CD4-positive, alpha-beta memory T cell (primary cell): ENCODE results near the gene PFKL. TPM values are rescaled to one million over a fixed set of nuclear protein-coding genes. Genes with fewer than 3 reads are reported as not detected.

Experiments
- CTCF ChIA-PET: fragments of 350-600 bp; sonication (Branson Sonifier 250); formaldehyde crosslinking; loops from one replicate; lab custom pipeline; 2021; ENCODE audit warnings: inconsistent platforms; ENCODE audit not compliant: partially characterized antibody; lab: Charles Lee
- POLR2A ChIA-PET: fragments of 350-600 bp; sonication (Branson Sonifier 250); formaldehyde crosslinking; loops from one replicate; lab custom pipeline; 2021; ENCODE audit not compliant: partially characterized antibody; lab: Charles Lee
- DNase-seq, 5 donors: peaks; one replicate each; pipeline versions ENCODE4 v3.0.0 to v3.0.0-alpha.2; 2020 to 2022; ENCODE audit warnings: mixed read lengths in 1 of 5
- H3K27ac ChIP-seq: one replicate; pipeline ENCODE4 v1.7.0; 2013; ENCODE audit warnings: low read depth, low read length
- H3K27me3 ChIP-seq: 2 replicates; pipeline ENCODE4 v1.7.0; 2013; ENCODE audit warnings: mild to moderate bottlenecking, low read length, moderate library complexity; ENCODE audit not compliant: insufficient read depth
- H3K36me3 ChIP-seq: 2 replicates; pipeline ENCODE4 v1.7.0; 2013; ENCODE audit warnings: mild to moderate bottlenecking, low read length, moderate library complexity; ENCODE audit not compliant: insufficient read depth
- H3K4me1 ChIP-seq: 2 replicates; pipeline ENCODE4 v1.7.0; 2013; ENCODE audit warnings: mild to moderate bottlenecking, low read length, moderate library complexity; ENCODE audit not compliant: insufficient read depth
- H3K4me3 ChIP-seq, 2 donors: one replicate each; pipeline ENCODE4 v1.7.0; 2013; ENCODE audit warnings: low read length in 2 of 2, mild to moderate bottlenecking in 1 of 2
- H3K9me3 ChIP-seq, 2 donors: one replicate each; pipeline ENCODE4 v1.7.0; 2013; ENCODE audit warnings: low read length in 2 of 2, control low read depth in 1 of 2; ENCODE audit not compliant: control insufficient read depth in 1 of 2
- H3K27ac Mint-ChIP-seq, 7 donors: one replicate each; pipeline ENCODE4 v1.8.0; 2020 to 2021; ENCODE audit warnings: mixed read lengths in 7 of 7, mild to moderate bottlenecking in 6 of 7, inconsistent platforms in 3 of 7, moderate library complexity in 3 of 7
- H3K27me3 Mint-ChIP-seq, 2 donors: one replicate each; pipeline ENCODE4 v1.8.0; 2020 to 2021; ENCODE audit warnings: mixed read lengths in 2 of 2
- H3K36me3 Mint-ChIP-seq, 2 donors: one replicate each; pipeline ENCODE4 v1.8.0; 2020 to 2021; ENCODE audit warnings: mixed read lengths in 2 of 2, inconsistent platforms in 1 of 2, mild to moderate bottlenecking in 1 of 2
- H3K4me1 Mint-ChIP-seq, 4 donors: one replicate each; pipeline ENCODE4 v1.8.0; 2020 to 2021; ENCODE audit warnings: mixed read lengths in 4 of 4, mild to moderate bottlenecking in 1 of 4
- H3K4me3 Mint-ChIP-seq, 8 donors: one replicate each; pipeline ENCODE4 v1.8.0; 2020 to 2021; ENCODE audit warnings: mixed read lengths in 8 of 8, mild to moderate bottlenecking in 7 of 8, moderate library complexity in 6 of 8, inconsistent platforms in 3 of 8
- H3K9me3 Mint-ChIP-seq, 8 donors: one replicate each; pipeline ENCODE4 v1.8.0; 2020 to 2021; ENCODE audit warnings: mixed read lengths in 8 of 8, mild to moderate bottlenecking in 5 of 8, inconsistent platforms in 3 of 8, moderate library complexity in 1 of 8
- intact Hi-C: fragments of 100-400 bp; cut with micrococcal nuclease; formaldehyde crosslinking; loops from one replicate; pipeline ENCODE4 v1.15.1; 2023
- polyA plus RNA-seq, 2 donors: library from polyadenylated mRNA; unstranded; fragments of 300-500 nt; fragmentation: Illumina TruSeq; gene quantifications; one replicate each; pipeline ENCODE4 v1.2.3, GENCODE V29; 2021
- total RNA-seq, 2 experiments: library from RNA; stranded (reverse); gene quantifications; one replicate each; pipeline ENCODE4 v1.2.3, GENCODE V29; 2021

PFKL gene
- total and polyA plus RNA-seq, 4 experiments from 2014 or later = 132 to 145 (median 139) TPM

DNA sequence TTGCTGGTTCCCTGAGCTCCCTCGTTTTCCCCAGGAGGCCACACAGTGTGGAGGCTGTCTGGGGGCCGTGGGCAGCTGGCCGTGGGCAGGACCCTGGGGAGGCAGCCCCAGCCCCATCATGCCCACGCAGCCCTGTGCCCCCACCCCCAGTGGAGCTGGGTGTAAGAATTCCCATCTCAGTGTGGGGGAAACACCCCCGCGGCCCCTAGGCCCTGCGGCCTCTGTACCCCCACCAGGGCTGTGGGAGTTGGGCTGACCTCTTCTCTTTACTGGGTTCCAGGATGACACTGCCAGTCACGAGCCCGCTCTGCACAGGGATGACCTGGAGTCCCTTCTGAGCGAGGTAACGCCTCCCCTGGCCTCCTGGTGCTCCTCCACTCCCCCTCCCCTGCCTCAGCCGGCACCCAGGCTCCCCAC lies 3.7 kb upstream of the PFKL start:
- Mint-ChIP-seq H3K4me3 (peak overlapping the region in 1 of 8 donors; percentile 45), H3K36me3 (peaks cover 0 to 3% of the 10 kb centered on the region in 2 donors), H3K27me3 (no peaks in the 10 kb centered on the region), H3K27ac (peak overlapping the region in 1 of 7 donors; percentile 73), H3K9me3 (peaks cover 0 to 2% (median 0%) of the 10 kb centered on the region in 8 donors), H3K4me1 (peaks cover 18 to 42% (median 32%) of the 10 kb centered on the region in 4 donors)
- no peaks in the 10 kb centered on the region for H3K9me3 ChIP-seq
- no peak for DNase-seq
- ChIA-PET CTCF (interaction anchor here (3.0 kb wide), 1 partner anchor 212 kb away, joined by 17 read pairs; no protein-coding TSS in a partner anchor), POLR2A (no interaction called here)
- intact Hi-C loops = loop anchor here (2.0 kb wide), 1 partner anchor 283 kb away; the partner anchor contains the start of gene TRAPPC10
- H3K27me3 ChIP-seq = no peaks in the 10 kb centered on the region
- no peaks in the 10 kb centered on the region for H3K36me3 ChIP-seq
- peaks cover 65% of the 10 kb centered on the region for H3K4me1 ChIP-seq
- no peak overlapping the region for H3K27ac ChIP-seq
- H3K4me3 ChIP-seq = no peak overlapping the region

DNA sequence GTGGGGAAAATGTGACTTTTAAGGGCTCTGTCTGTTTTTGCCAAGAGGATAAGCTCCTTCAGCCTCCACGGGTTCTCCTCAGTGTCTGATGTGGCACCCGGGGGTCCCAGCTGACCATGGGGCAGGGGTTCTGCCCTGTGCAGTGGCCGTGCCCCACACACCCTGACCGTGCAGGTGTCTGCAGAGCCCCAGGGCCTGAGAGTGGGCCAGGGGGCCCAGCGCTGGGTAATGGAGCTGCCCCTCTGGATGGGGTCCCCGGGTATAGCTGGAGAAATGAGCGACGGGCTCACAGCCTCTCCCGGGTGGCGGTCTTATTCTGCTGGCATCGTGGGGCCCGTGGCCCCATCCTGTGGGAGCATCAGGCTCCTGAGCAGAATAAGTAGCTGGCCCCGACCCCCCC lies 2.9 kb upstream of the PFKL start:
- H3K36me3 Mint-ChIP-seq = peaks cover 0 to 3% of the 10 kb centered on the region in 2 donors
- H3K9me3 ChIP-seq = no peaks in the 10 kb centered on the region
- POLR2A ChIA-PET = interaction anchor here (1.5 to 1.8 kb wide), 2 partner anchors 42 to 202 kb away, joined by 3 to 10 read pairs; partner anchors contain the start of gene CFAP410
- CTCF ChIA-PET = interaction anchor here (1.1 to 3.0 kb wide), 7 partner anchors 9 to 212 kb away, joined by 3 to 17 read pairs (median 4); no protein-coding TSS in a partner anchor
- H3K9me3 Mint-ChIP-seq = peaks cover 0 to 2% (median 0%) of the 10 kb centered on the region in 8 donors
- no peaks in the 10 kb centered on the region for H3K27me3 Mint-ChIP-seq
- H3K27ac ChIP-seq = no peak overlapping the region
- peaks cover 18 to 49% (median 37%) of the 10 kb centered on the region in 4 donors for H3K4me1 Mint-ChIP-seq
- H3K4me1 ChIP-seq = peaks cover 71% of the 10 kb centered on the region
- H3K4me3 Mint-ChIP-seq = no peak overlapping the region
- no peak overlapping the region for H3K27ac Mint-ChIP-seq
- H3K27me3 ChIP-seq = no peaks in the 10 kb centered on the region
- no peak for DNase-seq
- H3K36me3 ChIP-seq = no peaks in the 10 kb centered on the region
- intact Hi-C loops = loop anchor here (2.0 kb wide), 1 partner anchor 284 kb away; the partner anchor contains the start of gene TRAPPC10
- H3K4me3 ChIP-seq = no peak overlapping the region

DNA sequence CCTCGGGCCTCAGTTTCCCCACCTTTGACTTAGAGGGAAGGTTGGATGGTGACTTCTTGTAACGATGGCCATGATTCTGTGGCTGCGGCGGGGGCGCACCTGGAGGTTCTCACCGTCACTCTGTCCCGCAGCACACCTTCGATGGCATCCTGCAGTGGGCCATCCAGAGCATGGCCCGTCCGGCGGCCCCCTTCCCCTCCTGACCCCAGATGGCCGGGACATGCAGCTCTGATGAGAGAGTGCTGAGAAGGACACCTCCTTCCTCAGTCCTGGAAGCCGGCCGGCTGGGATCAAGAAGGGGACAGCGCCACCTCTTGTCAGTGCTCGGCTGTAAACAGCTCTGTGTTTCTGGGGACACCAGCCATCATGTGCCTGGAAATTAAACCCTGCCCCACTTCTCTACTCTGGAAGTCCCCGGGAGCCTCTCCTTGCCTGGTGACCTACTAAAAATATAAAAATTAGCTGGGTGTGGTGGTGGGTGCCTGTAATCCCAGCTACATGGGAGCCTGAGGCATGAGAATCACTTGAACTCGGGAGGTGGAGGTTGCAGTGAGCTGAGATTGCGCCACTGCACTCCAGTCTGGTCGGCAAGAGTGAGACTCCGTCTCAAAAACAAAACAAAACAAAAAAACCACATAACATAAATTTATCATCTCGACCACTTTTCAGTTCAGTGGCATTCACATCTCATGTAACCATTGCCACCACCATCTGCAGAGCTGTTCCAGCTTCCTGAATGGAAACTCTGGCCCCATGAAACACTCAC lies 2.1 kb upstream of the PFKL start:
- Histone ChIP-seq H3K9me3 (no peaks in the 10 kb centered on the region), H3K27ac (peak overlapping the region; percentile 36), H3K4me3 (no peak overlapping the region), H3K4me1 (peaks cover 71% of the 10 kb centered on the region), H3K36me3 (no peaks in the 10 kb centered on the region), H3K27me3 (no peaks in the 10 kb centered on the region)
- H3K27me3 Mint-ChIP-seq = no peaks in the 10 kb centered on the region
- H3K9me3 Mint-ChIP-seq = peaks cover 0 to 2% (median 0%) of the 10 kb centered on the region in 8 donors
- ChIA-PET CTCF (interaction anchor here (0.7 to 3.0 kb wide), 14 partner anchors 9 to 614 kb away, joined by 3 to 17 read pairs (median 4); partner anchors contain the start of gene DNMT3L), POLR2A (interaction anchor here (1.0 to 1.8 kb wide), 3 partner anchors 41 to 230 kb away, joined by 3 to 10 read pairs (median 3); partner anchors contain the start of gene CFAP410)
- H3K36me3 Mint-ChIP-seq = peaks cover 0 to 3% of the 10 kb centered on the region in 2 donors
- intact Hi-C loops = loop anchor here (2.0 kb wide), 1 partner anchor 285 kb away; the partner anchor contains the start of gene TRAPPC10
- H3K4me3 Mint-ChIP-seq = peak overlapping the region; percentile 36 to 94 (median 68)
- peaks cover 21 to 52% (median 42%) of the 10 kb centered on the region in 4 donors for H3K4me1 Mint-ChIP-seq
- peak; percentile 72 to 84 (median 74) for DNase-seq
- peak overlapping the region; percentile 83 to 94 (median 89) for H3K27ac Mint-ChIP-seq

DNA sequence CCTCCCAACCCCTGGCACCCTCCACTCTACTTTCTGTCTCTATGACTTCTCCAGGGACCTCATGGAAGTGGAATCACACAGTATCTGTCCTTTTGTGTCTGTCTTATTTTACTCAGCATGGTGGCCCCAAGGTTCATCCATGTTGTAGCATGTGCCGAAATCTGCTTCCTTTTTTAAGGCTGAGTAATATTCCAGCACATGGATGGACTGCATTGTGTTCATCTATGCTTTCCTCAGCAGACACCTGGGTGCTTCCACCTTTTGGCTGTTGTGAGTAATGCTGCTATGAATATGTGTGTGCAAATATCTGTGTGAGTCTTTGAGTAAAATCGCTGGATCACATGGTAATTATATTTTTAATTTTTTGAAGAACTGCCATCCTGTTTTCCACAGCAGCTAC lies 1.6 kb upstream of the PFKL start:
- H3K27ac Mint-ChIP-seq = peak overlapping the region; percentile 83 to 94 (median 89)
- Histone ChIP-seq H3K27ac (peak overlapping the region; percentile 36), H3K4me3 (no peak overlapping the region), H3K27me3 (no peaks in the 10 kb centered on the region), H3K4me1 (peaks cover 72% of the 10 kb centered on the region), H3K9me3 (no peaks in the 10 kb centered on the region), H3K36me3 (no peaks in the 10 kb centered on the region)
- CTCF ChIA-PET = interaction anchor here (0.7 to 3.0 kb wide), 14 partner anchors 9 to 613 kb away, joined by 3 to 17 read pairs (median 4); partner anchors contain the start of gene DNMT3L
- intact Hi-C loops = no loop called here
- peaks cover 0 to 4% of the 10 kb centered on the region in 2 donors for H3K36me3 Mint-ChIP-seq
- H3K27me3 Mint-ChIP-seq = no peaks in the 10 kb centered on the region
- DNase-seq = peak in 4 of 5 donors; percentile 12 to 47 (median 36)
- peaks cover 0 to 2% (median 0%) of the 10 kb centered on the region in 8 donors for H3K9me3 Mint-ChIP-seq
- H3K4me3 Mint-ChIP-seq = peak overlapping the region; percentile 36 to 94 (median 68)
- POLR2A ChIA-PET = interaction anchor here (1.0 to 1.8 kb wide), 3 partner anchors 41 to 230 kb away, joined by 3 to 10 read pairs (median 3); partner anchors contain the start of gene CFAP410
- H3K4me1 Mint-ChIP-seq = peaks cover 21 to 58% (median 45%) of the 10 kb centered on the region in 4 donors

DNA sequence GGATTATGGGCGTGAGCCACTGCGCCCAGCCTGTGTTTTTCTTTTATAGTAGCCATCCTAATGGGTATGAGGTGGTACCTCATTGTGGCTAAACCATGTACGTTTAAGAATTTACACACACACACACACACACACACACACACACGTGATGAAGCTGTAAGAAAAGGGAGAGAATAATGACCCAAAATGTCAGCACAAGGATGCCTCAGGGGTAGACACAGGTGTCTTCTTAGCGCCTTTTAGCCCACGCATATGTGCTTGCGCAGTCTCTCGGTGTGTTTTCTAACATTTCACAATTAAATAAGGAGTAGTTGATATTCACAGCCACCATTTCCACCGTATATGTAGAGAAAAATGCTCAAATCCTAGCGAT lies 782 bp upstream of the PFKL start:
- Histone ChIP-seq H3K4me1 (peaks cover 74% of the 10 kb centered on the region), H3K9me3 (no peaks in the 10 kb centered on the region), H3K4me3 (peak overlapping the region; percentile 34 to 68), H3K27ac (peak overlapping the region; percentile 74), H3K36me3 (no peaks in the 10 kb centered on the region), H3K27me3 (no peaks in the 10 kb centered on the region)
- no peaks in the 10 kb centered on the region for H3K27me3 Mint-ChIP-seq
- DNase-seq = peak in 4 of 5 donors; percentile 26 to 46 (median 34)
- H3K36me3 Mint-ChIP-seq = peaks cover 0 to 9% of the 10 kb centered on the region in 2 donors
- peak overlapping the region; percentile 91 to 97 (median 94) for H3K27ac Mint-ChIP-seq
- CTCF ChIA-PET = interaction anchor here (1.5 to 3.0 kb wide), 3 partner anchors 10 to 215 kb away, joined by 3 to 17 read pairs (median 9); partner anchors contain the start of gene DNMT3L
- POLR2A ChIA-PET = interaction anchor here (1.2 kb wide), 1 partner anchor 216 kb away, joined by 3 read pairs; no protein-coding TSS in a partner anchor
- H3K4me1 Mint-ChIP-seq = peaks cover 24 to 65% (median 52%) of the 10 kb centered on the region in 4 donors
- H3K9me3 Mint-ChIP-seq = peaks cover 0 to 2% (median 0%) of the 10 kb centered on the region in 8 donors
- intact Hi-C loops = no loop called here
- H3K4me3 Mint-ChIP-seq = peak overlapping the region; percentile 82 to 94 (median 92)

DNA sequence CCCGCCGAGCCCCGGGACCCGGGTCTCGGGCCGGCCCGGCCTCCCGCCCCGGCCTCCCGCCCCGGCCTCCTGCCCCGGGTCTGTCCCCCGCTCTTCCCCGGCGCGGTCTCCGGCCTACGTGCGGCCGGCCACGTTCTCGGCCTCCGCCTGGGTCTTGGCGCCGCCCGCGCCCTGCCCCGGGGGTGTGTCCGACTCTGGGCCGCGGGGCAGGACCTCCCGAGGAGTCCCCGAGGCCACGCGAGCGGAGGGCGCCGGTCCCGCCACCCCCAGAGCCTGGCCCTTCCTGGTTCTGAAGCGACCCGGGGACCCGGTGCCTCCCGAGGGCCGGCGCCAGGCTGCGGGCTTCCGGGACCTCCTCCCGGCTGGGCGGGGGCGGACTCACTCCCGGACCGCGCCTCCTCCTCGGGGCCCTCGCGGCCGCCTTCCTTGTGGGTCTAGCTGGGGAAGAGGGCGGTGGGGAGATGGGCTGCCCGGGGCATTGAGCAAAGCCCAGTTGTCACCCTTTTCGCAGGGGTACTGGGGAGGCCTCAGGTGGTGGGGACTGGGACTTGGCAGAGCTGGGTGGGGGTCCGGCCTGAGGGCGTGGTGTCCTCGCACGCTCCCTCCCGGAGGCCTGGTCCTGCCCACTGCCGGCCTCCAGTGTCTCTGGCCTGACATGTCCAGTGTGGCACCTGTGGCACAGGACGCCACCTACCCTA lies 558 bp downstream of the PFKL start:
- POLR2A ChIA-PET = interaction anchor here (1.2 kb wide), 1 partner anchor 501 kb away, joined by 3 read pairs; the partner anchor contains the start of gene UBE2G2
- peak overlapping the region; percentile 80 to 86 (median 82) for H3K4me3 Mint-ChIP-seq
- Histone ChIP-seq H3K4me3 (peak overlapping the region; percentile 57 to 67), H3K36me3 (no peaks in the 10 kb centered on the region), H3K27me3 (no peaks in the 10 kb centered on the region), H3K27ac (peak overlapping the region; percentile 61), H3K4me1 (peaks cover 72% of the 10 kb centered on the region), H3K9me3 (no peaks in the 10 kb centered on the region)
- H3K9me3 Mint-ChIP-seq = peaks cover 0 to 2% (median 0%) of the 10 kb centered on the region in 8 donors
- CTCF ChIA-PET = no interaction called here
- peak overlapping the region in 6 of 7 donors; percentile 52 to 86 (median 72) for H3K27ac Mint-ChIP-seq
- intact Hi-C loops = no loop called here
- H3K4me1 Mint-ChIP-seq = peaks cover 23 to 70% (median 55%) of the 10 kb centered on the region in 4 donors
- H3K36me3 Mint-ChIP-seq = peaks cover 0 to 14% of the 10 kb centered on the region in 2 donors
- DNase-seq = peak; percentile 32 to 56 (median 37)
- no peaks in the 10 kb centered on the region for H3K27me3 Mint-ChIP-seq
